Keratinocyte (primary cell): Measurements from ENCODE around the gene MRPL33.

Source experiments
- EZH2 ChIP-seq: IDR thresholded peaks from one replicate; pipeline ENCODE4 v1.6.1; 2012; ENCODE audit warnings: inconsistent platforms, mild to moderate bottlenecking, low read length, moderate library complexity
- TF ChIP-seq, protein P1 (sequence below), 3 experiments: IDR thresholded peaks in 1 of 3; conservative IDR thresholded peaks in 1 of 3; optimal IDR thresholded peaks in 1 of 3; 2 replicates in 2 of 3; 3 replicates in 1 of 3; pipeline versions ENCODE3 to v1.5.1; 2011; ENCODE audit warnings: low read length in 3 of 3, mild to moderate bottlenecking in 3 of 3, moderate library complexity in 2 of 3, control low read depth in 1 of 3, inconsistent platforms in 1 of 3; ENCODE audit not compliant: insufficient read depth in 2 of 3; ENCODE audit errors: extremely low read depth in 1 of 3

DNA sequence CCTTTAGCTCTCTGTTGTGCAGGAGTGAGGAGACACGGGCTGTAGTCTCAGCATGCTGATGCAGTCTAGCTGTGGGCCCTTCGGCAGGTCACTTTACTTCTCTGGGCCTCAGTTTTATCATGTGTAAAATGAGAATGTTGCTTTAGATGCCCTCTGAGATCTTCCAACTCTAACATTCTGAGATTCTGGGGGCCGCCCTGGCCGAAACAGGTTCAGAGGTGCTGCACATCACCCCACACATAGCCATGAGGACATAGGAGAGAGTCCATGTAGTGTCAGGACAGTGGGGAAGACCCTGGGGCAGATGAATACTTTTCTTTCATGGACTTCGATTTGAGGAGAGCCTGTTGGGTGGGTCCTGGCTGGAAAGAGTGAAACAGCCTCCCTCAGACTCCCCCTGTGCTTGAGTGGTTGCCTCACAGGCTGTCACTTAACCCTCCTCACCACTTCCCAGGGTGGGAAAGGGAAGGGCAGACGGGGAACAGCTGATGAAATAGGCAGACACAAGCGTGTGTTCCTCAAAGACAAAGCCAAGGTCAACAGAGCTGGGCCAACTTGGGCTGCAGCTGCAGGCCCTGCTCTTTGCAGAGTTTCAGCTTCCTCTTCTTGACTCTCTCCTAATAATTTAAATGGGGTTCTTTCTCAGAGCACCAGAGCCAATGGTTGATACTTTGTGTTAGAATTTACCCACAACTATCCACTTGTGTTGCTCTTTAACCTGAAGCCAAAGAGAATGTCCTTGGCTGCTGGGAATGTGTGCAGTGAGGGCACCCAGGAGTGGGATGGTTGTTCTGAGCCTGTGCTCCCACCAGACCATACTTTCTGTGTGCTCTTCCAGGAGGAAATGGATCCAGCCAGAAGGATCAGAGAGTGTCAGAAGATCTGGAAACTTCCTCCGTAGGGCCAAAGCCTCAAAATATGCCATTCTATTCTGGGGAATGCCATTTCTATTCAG, 14.7 kb upstream of the MRPL33 start:
- no peak for TF ChIP-seq EZH2
- TF ChIP-seq, protein P1, sequence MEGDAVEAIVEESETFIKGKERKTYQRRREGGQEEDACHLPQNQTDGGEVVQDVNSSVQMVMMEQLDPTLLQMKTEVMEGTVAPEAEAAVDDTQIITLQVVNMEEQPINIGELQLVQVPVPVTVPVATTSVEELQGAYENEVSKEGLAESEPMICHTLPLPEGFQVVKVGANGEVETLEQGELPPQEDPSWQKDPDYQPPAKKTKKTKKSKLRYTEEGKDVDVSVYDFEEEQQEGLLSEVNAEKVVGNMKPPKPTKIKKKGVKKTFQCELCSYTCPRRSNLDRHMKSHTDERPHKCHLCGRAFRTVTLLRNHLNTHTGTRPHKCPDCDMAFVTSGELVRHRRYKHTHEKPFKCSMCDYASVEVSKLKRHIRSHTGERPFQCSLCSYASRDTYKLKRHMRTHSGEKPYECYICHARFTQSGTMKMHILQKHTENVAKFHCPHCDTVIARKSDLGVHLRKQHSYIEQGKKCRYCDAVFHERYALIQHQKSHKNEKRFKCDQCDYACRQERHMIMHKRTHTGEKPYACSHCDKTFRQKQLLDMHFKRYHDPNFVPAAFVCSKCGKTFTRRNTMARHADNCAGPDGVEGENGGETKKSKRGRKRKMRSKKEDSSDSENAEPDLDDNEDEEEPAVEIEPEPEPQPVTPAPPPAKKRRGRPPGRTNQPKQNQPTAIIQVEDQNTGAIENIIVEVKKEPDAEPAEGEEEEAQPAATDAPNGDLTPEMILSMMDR (optimal IDR thresholded peaks at IDR 0.05 in 1 of 3, IDR thresholded peaks at IDR 0.05 in 1 of 3, conservative IDR thresholded peaks at IDR 0.05 in 1 of 3; ENCODE audit: extremely low read depth in 1 of 3, insufficient read depth in 2 of 3, low read length in 3 of 3), result no peak
